GM12878 (cell line): ENCODE measurements around the gene DGKE. TPM values are rescaled to one million over a fixed set of nuclear protein-coding genes. Genes with fewer than 3 reads are reported as not detected.

Source experiments
- ATAC-seq: fragments of 200-7000 bp; cut with Tn5 transposase; 3 replicates; pipeline ENCODE4 v1.9.1; 2020; ENCODE audit warnings: mild to moderate bottlenecking, moderate library complexity
- BruUV-seq: library from RNA; stranded (reverse); fragments of 400-500 nt; replicated peaks from 2 replicates; lab custom pipeline; 2021; lab: Mats Ljungman, UMichigan
- CTCF ChIA-PET: fragments of 300-600 bp; sonication (Branson Sonifier 250); formaldehyde crosslinking; extraction: SDS; loops from one replicate; lab custom pipeline; 2021; ENCODE audit warnings: inconsistent platforms; lab: Yijun Ruan, JAX
- POLR2A ChIA-PET: fragments of 350-600 bp; formaldehyde crosslinking; extraction: SDS; loops from one replicate; lab custom pipeline; 2021; ENCODE audit warnings: inconsistent platforms; lab: Charles Lee
- RAD21 ChIA-PET: fragments of 300-600 bp; sonication (Branson Sonifier 250); formaldehyde crosslinking; loops from one replicate; lab custom pipeline; 2023; ENCODE audit warnings: antibody characterized with exemption; ENCODE audit not compliant: unreplicated experiment; lab: Charles Lee
- SMC1A ChIA-PET: fragments of 300-600 bp; sonication (Branson Sonifier 250); formaldehyde crosslinking; loops from one replicate; lab custom pipeline; 2023; ENCODE audit not compliant: unreplicated experiment, uncharacterized antibody; lab: Charles Lee
- DNase-seq: peaks from one replicate; pipeline ENCODE4 v3.0.0-alpha.2; 2011; ENCODE audit warnings: low read depth, low spot score
- FAIRE-seq: peaks from 3 replicates; lab custom pipeline; 2011; peaks lifted over from hg19 to GRCh38; lab: Jason Lieb, UNC
- H2AFZ ChIP-seq: 2 replicates; pipeline ENCODE4 v1.6.0; 2011; ENCODE audit warnings: low read depth, low read length, control low read depth; ENCODE audit not compliant: control insufficient read depth
- H3K27ac ChIP-seq: 2 replicates; pipeline ENCODE4 v1.5.1; 2011; ENCODE audit warnings: control low read depth; ENCODE audit not compliant: control insufficient read depth, insufficient read depth
- H3K27me3 ChIP-seq, 2 experiments: replicated peaks in 1 of 2; 2 replicates each; pipeline versions ENCODE4 v1.6.0 to v1.6.1; 2011; ENCODE audit warnings: low read length in 1 of 2; ENCODE audit not compliant: control insufficient read depth in 2 of 2, insufficient read depth in 2 of 2
- H3K36me3 ChIP-seq, 2 experiments: 2 replicates each; pipeline ENCODE4 v1.5.1; 2011; ENCODE audit warnings: low read length in 1 of 2; ENCODE audit not compliant: control insufficient read depth in 2 of 2, insufficient read depth in 2 of 2
- H3K4me1 ChIP-seq: 2 replicates; pipeline ENCODE4 v1.6.1; 2011; ENCODE audit warnings: mild to moderate bottlenecking, low read length, moderate library complexity, mixed read lengths; ENCODE audit not compliant: control insufficient read depth, insufficient read depth
- H3K4me2 ChIP-seq: 2 replicates; pipeline ENCODE4 v1.6.0; 2011; ENCODE audit warnings: control low read depth; ENCODE audit not compliant: control insufficient read depth, insufficient read depth
- H3K4me3 ChIP-seq: fragments of 200-600 bp; sonication (generic); 2 replicates; pipeline ENCODE4 v1.5.1; 2016
- H3K79me2 ChIP-seq: 2 replicates; pipeline ENCODE4 v1.6.0; 2011; ENCODE audit warnings: low read length; ENCODE audit not compliant: control insufficient read depth, insufficient read depth
- H3K9ac ChIP-seq: 2 replicates; pipeline ENCODE4 v1.8.0; 2011; ENCODE audit warnings: low read length, control low read depth, mixed read lengths; ENCODE audit not compliant: control insufficient read depth, insufficient read depth
- H3K9me3 ChIP-seq: replicated peaks from 3 replicates; pipeline ENCODE4 v1.5.1; 2011; ENCODE audit warnings: mild to moderate bottlenecking, low read length; ENCODE audit not compliant: control insufficient read depth, insufficient read depth
- H4K20me1 ChIP-seq: 2 replicates; pipeline ENCODE4 v1.6.0; 2011; ENCODE audit not compliant: control insufficient read depth, insufficient read depth
- BHLHE40 ChIP-seq, 2 experiments: fragments of 450-650 bp in 1 of 2; IDR thresholded peaks; 2 replicates each; pipeline ENCODE4 v1.6.1; 2011 to 2017; ENCODE audit warnings: low read depth in 2 of 2, borderline replicate concordance in 1 of 2, improper control_type of control experiment in 1 of 2, low read length in 1 of 2, mild to moderate bottlenecking in 1 of 2
- CBFB ChIP-seq: IDR thresholded peaks from 2 replicates; pipeline ENCODE4 v1.6.1; 2016; ENCODE audit warnings: antibody characterized with exemption, low read depth
- CEBPB ChIP-seq, 2 experiments: fragments of 150-350 bp in 1 of 2; IDR thresholded peaks; 2 replicates each; pipeline ENCODE4 v1.6.1; 2012 to 2014; ENCODE audit warnings: low read depth in 2 of 2, low read length in 2 of 2, borderline replicate concordance in 1 of 2, inconsistent platforms in 1 of 2
- ESRRA ChIP-seq: IDR thresholded peaks from 2 replicates; pipeline ENCODE4 v1.6.1; 2012; ENCODE audit warnings: mild to moderate bottlenecking, low read length, improper control_type of control experiment
- ETV6 ChIP-seq, 2 experiments: fragments of 450-650 bp in 1 of 2; IDR thresholded peaks in 1 of 2; conservative IDR thresholded peaks in 1 of 2; 2 replicates each; pipeline ENCODE4 v1.6.1; 2014; ENCODE audit warnings: antibody characterized with exemption in 1 of 2, borderline replicate concordance in 1 of 2, low read depth in 1 of 2, mild to moderate bottlenecking in 1 of 2, moderate library complexity in 1 of 2
- EZH2 ChIP-seq: IDR thresholded peaks from 2 replicates; pipeline ENCODE4 v1.6.1; 2012; ENCODE audit warnings: low read depth, mild to moderate bottlenecking, control low read depth, inconsistent platforms, low read length, borderline replicate concordance; ENCODE audit not compliant: control insufficient read depth
- GABPA ChIP-seq: IDR thresholded peaks from 2 replicates; pipeline ENCODE4 v1.6.1; 2014; ENCODE audit warnings: antibody characterized with exemption, low read depth, mild to moderate bottlenecking, inconsistent platforms
- HDAC6 ChIP-seq: fragments of 200-600 bp; sonication (generic); IDR thresholded peaks from one replicate; pipeline ENCODE4 v1.8.0; 2017; ENCODE audit warnings: antibody characterized with exemption; ENCODE audit not compliant: unreplicated experiment
- HDGF ChIP-seq: fragments of 450-650 bp; IDR thresholded peaks from 2 replicates; pipeline ENCODE4 v1.6.1; 2016; ENCODE audit warnings: antibody characterized with exemption
- KAT2A ChIP-seq: conservative IDR thresholded peaks from 2 replicates; pipeline ENCODE4 v1.6.1; 2011; ENCODE audit warnings: low read depth, low read length; ENCODE audit not compliant: control insufficient read depth
- SMARCA5 ChIP-seq: fragments of 450-650 bp; IDR thresholded peaks from 2 replicates; pipeline ENCODE4 v1.6.1; 2017; ENCODE audit warnings: mild to moderate bottlenecking
- SMC3 ChIP-seq: IDR thresholded peaks from 2 replicates; pipeline ENCODE4 v1.6.1; 2011; ENCODE audit warnings: low read length, improper control_type of control experiment, borderline replicate concordance
- STAT1 ChIP-seq: fragments of 450-650 bp; conservative IDR thresholded peaks from 2 replicates; pipeline ENCODE4 v1.6.1; 2014; ENCODE audit warnings: antibody characterized with exemption, mild to moderate bottlenecking
- TARDBP ChIP-seq: IDR thresholded peaks from 2 replicates; pipeline ENCODE4 v1.6.1; 2016; ENCODE audit warnings: borderline replicate concordance
- TCF12 ChIP-seq: IDR thresholded peaks from 2 replicates; pipeline ENCODE4 v1.6.1; 2011; ENCODE audit warnings: low read depth, mild to moderate bottlenecking, low read length
- WRNIP1 ChIP-seq: IDR thresholded peaks from 2 replicates; pipeline ENCODE4 v1.6.1; 2011; ENCODE audit warnings: low read depth, low read length, improper control_type of control experiment, borderline replicate concordance
- WGBS: methylation state at CpG from one replicate; pipeline ENCODE4 v1.1.6; 2016; ENCODE audit warnings: low lambda C conversion rate; ENCODE audit not compliant: insufficient replicate concordance, insufficient coverage; ENCODE audit errors: missing lambda C conversion rate; 5-methylcytosine and 5-hydroxymethylcytosine counted together
- in situ Hi-C: fragments of 300-500 bp; cut with MboI; formaldehyde crosslinking; loops from 9 replicates; pipeline ENCODE4 v1.14.3; 2018; ENCODE audit warnings: mixed read lengths
- intact Hi-C: fragments of 100-400 bp; cut with micrococcal nuclease; formaldehyde crosslinking; loops from one replicate; pipeline ENCODE4 v1.14.2; 2022; ENCODE audit not compliant: unreplicated experiment
- polyA plus RNA-seq, 11 experiments: library from polyadenylated mRNA; depleted of rRNA in 4 of 11; unstranded in 6 of 11; stranded (reverse) in 5 of 11; fragments of >200 nt; fragmentation: Nextera tagmentation in 4 of 11; fragmentation: Illumina TruSeq in 1 of 11; extraction: Ambion mirVana in 4 of 11; extraction: Trizol in 1 of 11; gene quantifications; 1 replicate in 1 of 11; 2 replicates in 10 of 11; pipeline versions ENCODE4 v1.2.1 to v1.2.3, GENCODE V29; 2011 to 2016; ENCODE audit warnings: inconsistent platforms in 2 of 11, missing spikeins in 2 of 11, low read depth in 1 of 11
- total RNA-seq, 4 experiments: library from RNA; depleted of rRNA in 3 of 4; stranded (reverse); fragments of >200 nt in 3 of 4; fragmentation: Illumina TruSeq in 1 of 4; extraction: Trizol in 1 of 4; gene quantifications; 2 replicates each; pipeline versions ENCODE4 v1.2.1 to v1.2.3, GENCODE V29; 2013 to 2021
- TF ChIP-seq, protein P1 (sequence below): fragments of 450-650 bp; IDR thresholded peaks from 2 replicates; pipeline ENCODE4 v1.6.1; 2017; ENCODE audit warnings: mild to moderate bottlenecking
- TF ChIP-seq, protein P2 (sequence below): fragments of 450-650 bp; IDR thresholded peaks from 2 replicates; pipeline ENCODE4 v1.6.1; 2017; ENCODE audit warnings: antibody characterized with exemption, mild to moderate bottlenecking, moderate library complexity

DGKE gene
- total and polyA plus RNA-seq, 10 of the 15 experiments (the other 5 are each of a cell fraction or from before 2014, with no cell fraction given) = 2.8 to 18.0 (median 11.6) TPM

DNA sequence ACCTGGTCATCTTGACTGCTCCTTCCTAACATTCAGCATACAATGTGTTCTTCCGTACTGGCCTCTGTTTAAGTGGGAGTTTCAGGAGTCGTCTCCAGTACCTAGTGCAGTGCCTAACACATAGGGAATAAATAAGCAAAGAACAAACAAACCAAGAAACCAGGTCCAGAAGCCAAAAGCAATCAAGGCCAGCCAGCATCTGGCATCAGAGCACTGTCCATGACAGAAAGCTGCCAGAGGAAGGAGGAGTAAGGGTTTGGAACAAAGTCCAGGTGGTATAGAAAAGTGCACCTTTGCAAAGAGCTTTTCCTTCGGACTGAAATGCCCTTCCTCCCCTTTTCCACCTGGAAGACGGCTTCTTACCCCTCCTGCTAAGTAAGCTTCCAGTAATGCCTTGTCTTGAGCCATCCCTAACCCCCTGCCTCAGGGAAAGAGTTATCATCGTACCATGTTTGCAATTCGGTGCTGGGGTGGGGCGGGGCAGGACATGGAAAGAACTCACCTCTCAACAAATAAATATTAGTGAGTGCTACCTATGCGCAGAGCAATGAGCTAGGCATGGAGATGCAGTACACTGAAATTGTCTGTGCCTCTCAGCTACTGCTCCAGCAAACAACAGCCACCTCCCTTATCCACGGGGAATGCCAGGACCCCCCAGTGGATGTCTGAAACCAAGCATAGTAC, 47.8 kb upstream of the DGKE start (continued):
- TF ChIP-seq HDAC6 (no peak), SMC3 (no peak), ESRRA (no peak)
- TF ChIP-seq, all 136 proteins: peak for 0

DNA sequence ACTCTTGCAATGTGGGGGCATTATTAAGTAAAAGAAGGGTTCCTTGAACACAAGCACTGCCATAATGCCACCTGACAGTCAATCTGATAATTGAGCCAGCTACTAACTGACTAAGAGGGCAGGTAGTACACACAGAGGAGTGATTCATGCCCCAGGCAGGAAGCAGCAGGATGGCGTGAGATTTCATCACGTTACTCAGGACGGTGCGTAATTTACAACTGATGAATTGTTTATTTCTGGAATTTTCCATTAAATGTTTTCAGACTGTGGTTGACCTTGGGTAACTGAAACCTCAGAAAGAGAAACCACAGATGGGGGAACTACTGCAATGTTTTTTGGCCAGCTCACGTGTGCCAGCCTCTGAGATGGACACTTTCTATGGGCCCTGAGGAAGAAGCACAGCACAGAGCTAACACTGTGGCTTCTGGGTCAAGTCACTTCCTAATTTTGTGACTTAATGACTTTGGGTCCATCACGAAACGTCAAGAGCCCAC, 46.9 kb upstream of the DGKE start:
- Histone ChIP-seq H3K4me1 (peaks cover 14% of the 10 kb centered on the region), H3K9me3 (no peaks in the 10 kb centered on the region), H2AFZ (no peak overlapping the region; the same call in 1 of the 2 replicates), H3K4me3 (no peak overlapping the region), H4K20me1 (no peaks in the 10 kb centered on the region), H3K9ac (no peak overlapping the region), H3K36me3 (no peaks in the 10 kb centered on the region), H3K27me3 (no peaks in the 10 kb centered on the region), H3K27ac (no peak overlapping the region), H3K4me2 (peak overlapping the region; percentile 47; the same call in 1 of the 2 replicates), H3K79me2 (no peaks in the 10 kb centered on the region)
- 14% methylated on average over 7 of the region's 7 CpGs for WGBS
- ChIA-PET CTCF (no interaction called here), POLR2A (no interaction called here), SMC1A (interaction anchor here (1.1 kb wide), 1 partner anchor 33 kb away, joined by 4 read pairs; no protein-coding TSS in a partner anchor), RAD21 (no interaction called here)
- intact Hi-C loops (no loop called here), in situ Hi-C loops (no loop called here)
- FAIRE-seq = no peak
- peak; percentile 95 for ATAC-seq
- no TSS peak for BruUV-seq
- DNase-seq = peak; percentile 60
- TF ChIP-seq, protein P1, sequence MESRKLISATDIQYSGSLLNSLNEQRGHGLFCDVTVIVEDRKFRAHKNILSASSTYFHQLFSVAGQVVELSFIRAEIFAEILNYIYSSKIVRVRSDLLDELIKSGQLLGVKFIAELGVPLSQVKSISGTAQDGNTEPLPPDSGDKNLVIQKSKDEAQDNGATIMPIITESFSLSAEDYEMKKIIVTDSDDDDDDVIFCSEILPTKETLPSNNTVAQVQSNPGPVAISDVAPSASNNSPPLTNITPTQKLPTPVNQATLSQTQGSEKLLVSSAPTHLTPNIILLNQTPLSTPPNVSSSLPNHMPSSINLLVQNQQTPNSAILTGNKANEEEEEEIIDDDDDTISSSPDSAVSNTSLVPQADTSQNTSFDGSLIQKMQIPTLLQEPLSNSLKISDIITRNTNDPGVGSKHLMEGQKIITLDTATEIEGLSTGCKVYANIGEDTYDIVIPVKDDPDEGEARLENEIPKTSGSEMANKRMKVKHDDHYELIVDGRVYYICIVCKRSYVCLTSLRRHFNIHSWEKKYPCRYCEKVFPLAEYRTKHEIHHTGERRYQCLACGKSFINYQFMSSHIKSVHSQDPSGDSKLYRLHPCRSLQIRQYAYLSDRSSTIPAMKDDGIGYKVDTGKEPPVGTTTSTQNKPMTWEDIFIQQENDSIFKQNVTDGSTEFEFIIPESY = no peak
- no peak for TF ChIP-seq WRNIP1
- no peak for TF ChIP-seq KAT2A
- no peak for TF ChIP-seq EZH2
- TF ChIP-seq ETV6 (conservative IDR thresholded peaks at IDR 0.05 in 1 of 2, IDR thresholded peaks at IDR 0.05 in 1 of 2; ENCODE audit: borderline replicate concordance in 1 of 2, low read depth in 1 of 2) = no peak
- no peak for TF ChIP-seq SMARCA5
- TF ChIP-seq STAT1 = no peak
- TF ChIP-seq, protein P2, sequence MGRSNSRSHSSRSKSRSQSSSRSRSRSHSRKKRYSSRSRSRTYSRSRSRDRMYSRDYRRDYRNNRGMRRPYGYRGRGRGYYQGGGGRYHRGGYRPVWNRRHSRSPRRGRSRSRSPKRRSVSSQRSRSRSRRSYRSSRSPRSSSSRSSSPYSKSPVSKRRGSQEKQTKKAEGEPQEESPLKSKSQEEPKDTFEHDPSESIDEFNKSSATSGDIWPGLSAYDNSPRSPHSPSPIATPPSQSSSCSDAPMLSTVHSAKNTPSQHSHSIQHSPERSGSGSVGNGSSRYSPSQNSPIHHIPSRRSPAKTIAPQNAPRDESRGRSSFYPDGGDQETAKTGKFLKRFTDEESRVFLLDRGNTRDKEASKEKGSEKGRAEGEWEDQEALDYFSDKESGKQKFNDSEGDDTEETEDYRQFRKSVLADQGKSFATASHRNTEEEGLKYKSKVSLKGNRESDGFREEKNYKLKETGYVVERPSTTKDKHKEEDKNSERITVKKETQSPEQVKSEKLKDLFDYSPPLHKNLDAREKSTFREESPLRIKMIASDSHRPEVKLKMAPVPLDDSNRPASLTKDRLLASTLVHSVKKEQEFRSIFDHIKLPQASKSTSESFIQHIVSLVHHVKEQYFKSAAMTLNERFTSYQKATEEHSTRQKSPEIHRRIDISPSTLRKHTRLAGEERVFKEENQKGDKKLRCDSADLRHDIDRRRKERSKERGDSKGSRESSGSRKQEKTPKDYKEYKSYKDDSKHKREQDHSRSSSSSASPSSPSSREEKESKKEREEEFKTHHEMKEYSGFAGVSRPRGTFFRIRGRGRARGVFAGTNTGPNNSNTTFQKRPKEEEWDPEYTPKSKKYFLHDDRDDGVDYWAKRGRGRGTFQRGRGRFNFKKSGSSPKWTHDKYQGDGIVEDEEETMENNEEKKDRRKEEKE = no peak
- TF ChIP-seq HDGF = no peak
- no peak for TF ChIP-seq GABPA
- TF ChIP-seq BHLHE40 (IDR thresholded peaks at IDR 0.05; ENCODE audit: borderline replicate concordance in 1 of 2, low read depth in 2 of 2, low read length in 1 of 2) = peak; percentile 92 to 93
- peak; percentile 70; the same call in 1 of the 2 replicates for TF ChIP-seq CBFB
- TF ChIP-seq TCF12 = no peak
- no peak for TF ChIP-seq CEBPB (IDR thresholded peaks at IDR 0.05; ENCODE audit: borderline replicate concordance in 1 of 2, low read depth in 2 of 2, low read length in 2 of 2)
- no peak for TF ChIP-seq TARDBP
